Gastrocnemius medialis (tissue), 4 donors: ENCODE data around the gene PSMC3IP.

Experiments
- POLR2A ChIP-seq, 2 donors: fragments of 450-650 bp; IDR thresholded peaks; one replicate each; pipeline ENCODE4 v1.6.1; 2017; ENCODE audit warnings: antibody characterized with exemption in 2 of 2, mild to moderate bottlenecking in 2 of 2, moderate library complexity in 2 of 2
- TF ChIP-seq, protein P1 (sequence below), 5 experiments: fragments of 450-650 bp in 3 of 5; fragments of 200-600 bp in 2 of 5; sonication (generic) in 2 of 5; IDR thresholded peaks in 4 of 5; conservative IDR thresholded peaks in 1 of 5; 1 replicate in 4 of 5; 2 replicates in 1 of 5; pipeline ENCODE4 v1.5.1; 2016 to 2019; ENCODE audit warnings: antibody characterized with exemption in 5 of 5, mild to moderate bottlenecking in 3 of 5, moderate library complexity in 3 of 5

DNA sequence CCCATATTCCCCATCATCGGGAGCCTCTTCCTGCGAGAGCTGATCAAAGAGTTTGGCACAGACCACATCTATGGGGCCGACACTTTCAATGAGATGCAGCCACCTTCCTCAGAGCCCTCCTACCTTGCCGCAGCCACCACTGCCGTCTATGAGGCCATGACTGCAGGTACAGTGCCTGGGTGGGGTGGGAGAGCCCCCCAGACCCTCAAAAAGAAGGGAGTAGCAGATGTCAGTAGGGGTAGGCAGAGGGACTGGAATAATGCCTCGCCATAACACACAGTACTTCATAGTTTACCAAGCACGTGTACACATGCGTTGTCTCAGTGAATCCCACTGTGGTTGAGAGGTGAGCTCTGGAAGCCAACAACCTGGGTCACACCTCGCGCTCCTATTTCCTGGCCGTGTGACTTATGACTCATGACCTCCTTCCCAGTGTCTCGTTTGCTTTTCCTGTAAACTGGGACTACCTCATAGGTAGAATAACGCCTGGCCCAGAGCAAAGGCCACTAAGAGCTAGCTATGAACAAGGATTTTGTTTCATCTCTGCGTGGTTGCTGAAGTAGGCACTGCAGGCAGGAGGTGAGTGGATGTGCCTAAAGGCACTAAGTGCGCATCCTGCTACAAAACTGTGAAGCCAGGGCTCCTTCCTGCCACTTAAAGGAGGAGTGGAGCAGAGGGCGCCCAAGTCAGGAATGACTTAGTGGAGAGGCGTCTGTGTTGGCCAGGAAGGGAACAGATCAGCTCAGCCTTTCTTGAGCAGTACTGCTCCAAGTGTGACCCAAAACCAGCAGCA, 36.3 kb downstream of the PSMC3IP start:
- TF ChIP-seq, protein P1, sequence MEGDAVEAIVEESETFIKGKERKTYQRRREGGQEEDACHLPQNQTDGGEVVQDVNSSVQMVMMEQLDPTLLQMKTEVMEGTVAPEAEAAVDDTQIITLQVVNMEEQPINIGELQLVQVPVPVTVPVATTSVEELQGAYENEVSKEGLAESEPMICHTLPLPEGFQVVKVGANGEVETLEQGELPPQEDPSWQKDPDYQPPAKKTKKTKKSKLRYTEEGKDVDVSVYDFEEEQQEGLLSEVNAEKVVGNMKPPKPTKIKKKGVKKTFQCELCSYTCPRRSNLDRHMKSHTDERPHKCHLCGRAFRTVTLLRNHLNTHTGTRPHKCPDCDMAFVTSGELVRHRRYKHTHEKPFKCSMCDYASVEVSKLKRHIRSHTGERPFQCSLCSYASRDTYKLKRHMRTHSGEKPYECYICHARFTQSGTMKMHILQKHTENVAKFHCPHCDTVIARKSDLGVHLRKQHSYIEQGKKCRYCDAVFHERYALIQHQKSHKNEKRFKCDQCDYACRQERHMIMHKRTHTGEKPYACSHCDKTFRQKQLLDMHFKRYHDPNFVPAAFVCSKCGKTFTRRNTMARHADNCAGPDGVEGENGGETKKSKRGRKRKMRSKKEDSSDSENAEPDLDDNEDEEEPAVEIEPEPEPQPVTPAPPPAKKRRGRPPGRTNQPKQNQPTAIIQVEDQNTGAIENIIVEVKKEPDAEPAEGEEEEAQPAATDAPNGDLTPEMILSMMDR (IDR thresholded peaks at IDR 0.05 in 4 of 5, conservative IDR thresholded peaks at IDR 0.05 in 1 of 5) = no peak
- no peak for TF ChIP-seq POLR2A (IDR thresholded peaks at IDR 0.05)
